Mesendoderm (in vitro differentiated cells): ENCODE measurements around the gene FOXE1.

ENCODE experiments used
- DNase-seq: peaks from one replicate; pipeline ENCODE4 v3.0.0; 2013
- H2AK5ac ChIP-seq: 2 replicates; pipeline ENCODE4 v1.6.1; 2013; ENCODE audit warnings: low read length, inconsistent platforms
- H2BK120ac ChIP-seq: 2 replicates; pipeline ENCODE4 v1.6.1; 2013; ENCODE audit warnings: low read depth, mild to moderate bottlenecking, low read length, moderate library complexity, mixed read lengths
- H2BK15ac ChIP-seq: replicated peaks from 2 replicates; pipeline ENCODE4 v1.6.1; 2013; ENCODE audit warnings: low read depth, mild to moderate bottlenecking, moderate library complexity
- H2BK5ac ChIP-seq: 2 replicates; pipeline ENCODE4 v1.6.1; 2013; ENCODE audit warnings: low read length, inconsistent platforms
- H3K18ac ChIP-seq: 2 replicates; pipeline ENCODE4 v1.6.1; 2013; ENCODE audit warnings: mild to moderate bottlenecking, low read length, mixed read lengths
- H3K23ac ChIP-seq: one replicate; pipeline ENCODE4 v1.6.1; 2013; ENCODE audit warnings: low read length
- H3K27ac ChIP-seq: 2 replicates; pipeline ENCODE4 v1.5.1; 2013; ENCODE audit warnings: low read depth, mild to moderate bottlenecking, inconsistent platforms, low read length, moderate library complexity
- H3K27me3 ChIP-seq: 2 replicates; pipeline ENCODE4 v1.6.1; 2013; ENCODE audit warnings: low read length, control low read depth, mild to moderate bottlenecking, inconsistent platforms; ENCODE audit not compliant: insufficient read depth, poor library complexity
- H3K36me3 ChIP-seq: 2 replicates; pipeline ENCODE4 v1.6.1; 2013; ENCODE audit warnings: low read length, inconsistent platforms; ENCODE audit not compliant: control insufficient read depth, insufficient read depth
- H3K4ac ChIP-seq: one replicate; pipeline ENCODE4 v1.6.1; 2013; ENCODE audit warnings: low read depth, mild to moderate bottlenecking, low read length, moderate library complexity
- H3K4me1 ChIP-seq: 2 replicates; pipeline ENCODE4 v1.6.1; 2013; ENCODE audit warnings: low read depth, low read length, inconsistent platforms; ENCODE audit not compliant: control insufficient read depth
- H3K4me2 ChIP-seq: 2 replicates; pipeline ENCODE4 v1.6.1; 2013; ENCODE audit warnings: low read length
- H3K4me3 ChIP-seq: 2 replicates; pipeline ENCODE4 v1.5.1; 2013; ENCODE audit warnings: mild to moderate bottlenecking, low read length
- H3K56ac ChIP-seq: one replicate; pipeline ENCODE4 v1.6.1; 2013; ENCODE audit warnings: low read length
- H3K79me1 ChIP-seq: 2 replicates; pipeline ENCODE4 v1.6.1; 2013; ENCODE audit warnings: low read length, inconsistent platforms
- H3K79me2 ChIP-seq: 2 replicates; pipeline ENCODE4 v1.6.1; 2013; ENCODE audit warnings: mild to moderate bottlenecking, low read length; ENCODE audit not compliant: control insufficient read depth, insufficient read depth
- H3K9ac ChIP-seq: 2 replicates; pipeline ENCODE4 v1.6.1; 2013; ENCODE audit warnings: low read length, inconsistent platforms
- H4K5ac ChIP-seq: one replicate; pipeline ENCODE4 v1.6.1; 2013; ENCODE audit warnings: low read length
- H4K8ac ChIP-seq: one replicate; pipeline ENCODE4 v1.6.1; 2013; ENCODE audit warnings: low read depth, mild to moderate bottlenecking, control low read depth, low read length, moderate library complexity
- WGBS: extraction: QIAGEN DNeasy Blood & Tissue Kit; methylation state at CpG from one replicate; pipeline ENCODE4 v1.1.7; 2013; ENCODE audit warnings: low lambda C conversion rate, missing lambda C conversion rate; ENCODE audit not compliant: insufficient coverage; ENCODE audit errors: extremely low coverage; 5-methylcytosine and 5-hydroxymethylcytosine counted together

FOXE1 gene

DNA sequence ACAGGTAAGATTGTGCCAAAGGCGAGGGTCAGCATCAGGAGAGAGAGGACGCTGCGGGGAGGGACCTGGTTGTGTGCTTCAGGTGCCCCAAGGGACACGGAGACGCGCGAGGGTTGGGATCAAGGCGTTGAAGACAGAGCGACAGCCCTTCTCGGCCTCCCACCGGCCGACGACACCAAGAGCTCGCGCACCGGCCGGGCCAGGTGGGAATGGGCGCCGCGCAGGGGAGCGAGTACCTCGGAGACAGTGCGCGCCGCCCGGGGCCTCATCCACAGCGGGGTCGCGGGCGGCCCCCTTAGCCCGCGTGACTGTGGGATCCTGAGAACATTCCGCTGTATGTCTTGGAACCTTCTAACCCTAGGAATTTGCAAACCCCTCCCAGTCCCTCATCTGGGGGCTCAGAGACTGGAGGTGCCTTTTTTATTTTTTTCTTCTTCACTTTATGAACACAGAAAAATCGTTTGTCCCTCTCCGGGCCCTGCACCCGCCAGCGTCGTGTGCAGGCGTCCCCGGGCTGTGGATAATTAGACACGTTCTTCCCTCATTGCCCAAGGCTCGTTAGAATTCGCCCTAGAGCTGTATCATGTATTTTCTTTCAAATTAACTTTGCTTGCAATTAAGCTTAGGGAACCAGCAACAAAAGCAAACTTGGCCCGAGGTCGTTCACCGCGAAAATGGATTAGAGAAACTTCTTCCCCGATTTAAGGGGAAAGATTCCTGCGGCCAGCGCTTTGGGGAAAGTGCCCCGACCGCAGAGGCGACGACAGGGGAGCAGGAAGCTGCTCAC lies 4.8 kb downstream of the FOXE1 start:
- no peak overlapping the region for H2BK5ac ChIP-seq
- DNase-seq = no peak
- no peaks in the 10 kb centered on the region for H3K36me3 ChIP-seq

DNA sequence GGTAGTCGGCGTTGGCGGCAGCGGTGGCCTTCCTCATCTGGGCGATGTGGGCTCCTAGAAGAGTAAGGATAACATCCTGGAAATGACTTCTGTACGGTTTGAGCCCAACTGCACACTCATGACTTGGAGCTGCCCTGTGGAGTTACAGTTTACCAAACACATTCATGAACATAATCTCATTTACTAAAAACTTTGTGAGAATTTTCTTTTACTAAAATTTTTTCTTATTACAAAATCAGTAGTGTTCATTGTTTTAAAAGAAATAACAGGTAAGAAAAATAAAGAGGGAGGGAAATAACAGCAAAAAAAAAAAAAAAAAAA lies 5.3 kb downstream of the FOXE1 start:
- Histone ChIP-seq H3K56ac (no peak overlapping the region), H3K4me3 (no peak overlapping the region), H3K4me2 (no peak overlapping the region), H4K8ac (no peak overlapping the region), H3K36me3 (no peaks in the 10 kb centered on the region), H4K5ac (no peak overlapping the region), H3K79me2 (no peaks in the 10 kb centered on the region), H3K23ac (no peak overlapping the region), H3K4ac (no peak overlapping the region), H3K18ac (no peak overlapping the region), H2BK120ac (no peak overlapping the region), H3K27me3 (peaks cover 74% of the 10 kb centered on the region), H3K27ac (no peak overlapping the region), H3K9ac (no peak overlapping the region), H2BK5ac (no peak overlapping the region), H2AK5ac (no peak overlapping the region), H3K79me1 (no peaks in the 10 kb centered on the region), H2BK15ac (no peak overlapping the region), H3K4me1 (no peaks in the 10 kb centered on the region)
- DNase-seq = no peak
- no CpG with 5 or more reads among the region's 6 CpGs for WGBS

More for the DNA sequence above, 4.8 kb downstream of the FOXE1 start:
- H3K4me3 ChIP-seq = no peak overlapping the region
- no peak overlapping the region for H3K18ac ChIP-seq
- H3K27ac ChIP-seq = no peak overlapping the region
- no peak overlapping the region for H2BK120ac ChIP-seq
- H3K4me2 ChIP-seq = peak overlapping the region; percentile 50
- H4K5ac ChIP-seq = no peak overlapping the region
- H3K56ac ChIP-seq = no peak overlapping the region
- no peak overlapping the region for H4K8ac ChIP-seq
- no peak overlapping the region for H3K9ac ChIP-seq
- WGBS = no CpG with 5 or more reads among the region's 54 CpGs
- no peaks in the 10 kb centered on the region for H3K79me1 ChIP-seq
- no peaks in the 10 kb centered on the region for H3K4me1 ChIP-seq
- peak overlapping the region; percentile 66 for H3K23ac ChIP-seq
- no peak overlapping the region for H3K4ac ChIP-seq
- no peaks in the 10 kb centered on the region for H3K79me2 ChIP-seq
- no peak overlapping the region for H2AK5ac ChIP-seq
- H3K27me3 ChIP-seq = peaks cover 79% of the 10 kb centered on the region
- H2BK15ac ChIP-seq = no peak overlapping the region

DNA sequence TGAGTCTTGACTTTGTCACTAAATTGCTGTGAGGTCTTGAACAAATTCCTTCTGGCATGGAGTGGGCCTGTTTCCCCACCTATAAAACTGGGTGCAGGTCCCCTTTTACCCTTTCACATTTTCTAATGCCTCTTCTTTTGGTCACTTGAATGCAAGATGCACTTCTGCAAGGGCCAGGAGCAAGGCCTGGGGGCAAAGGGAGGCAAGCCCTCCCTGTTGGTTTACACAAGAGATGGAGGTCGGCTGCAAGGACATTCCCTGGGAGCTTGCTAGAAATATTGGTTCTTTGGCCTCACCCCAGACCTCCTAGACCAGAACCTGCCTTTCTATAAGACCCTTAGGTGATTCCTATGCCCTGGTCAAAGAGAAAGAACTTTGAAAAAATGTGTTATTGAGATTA lies 5.8 kb downstream of the FOXE1 start:
- Histone ChIP-seq H4K5ac (no peak overlapping the region), H3K36me3 (no peaks in the 10 kb centered on the region), H2BK120ac (no peak overlapping the region), H3K79me1 (no peaks in the 10 kb centered on the region), H4K8ac (no peak overlapping the region), H2BK5ac (no peak overlapping the region), H3K56ac (no peak overlapping the region), H3K27me3 (peaks cover 71% of the 10 kb centered on the region), H3K18ac (no peak overlapping the region), H3K4ac (no peak overlapping the region), H3K79me2 (no peaks in the 10 kb centered on the region), H3K4me1 (no peaks in the 10 kb centered on the region), H2AK5ac (no peak overlapping the region), H3K9ac (no peak overlapping the region), H3K4me3 (no peak overlapping the region), H3K27ac (no peak overlapping the region), H3K23ac (no peak overlapping the region), H2BK15ac (no peak overlapping the region), H3K4me2 (no peak overlapping the region)
- no CpG with 5 or more reads among the region's 1 CpG for WGBS
- DNase-seq = no peak

GRCh38 chr9:97859346-97859745 lies 6.3 kb downstream of the FOXE1 start:
- H2BK120ac ChIP-seq = no peak overlapping the region
- H3K23ac ChIP-seq = no peak overlapping the region
- H3K18ac ChIP-seq = no peak overlapping the region
- no peaks in the 10 kb centered on the region for H3K79me1 ChIP-seq
- no peaks in the 10 kb centered on the region for H3K36me3 ChIP-seq
- H2BK15ac ChIP-seq = no peak overlapping the region
- H4K5ac ChIP-seq = no peak overlapping the region
- no peak overlapping the region for H3K9ac ChIP-seq
- H3K56ac ChIP-seq = no peak overlapping the region
- no peak overlapping the region for H2BK5ac ChIP-seq
- H3K79me2 ChIP-seq = no peaks in the 10 kb centered on the region
- H3K27me3 ChIP-seq = peaks cover 67% of the 10 kb centered on the region
- no peak overlapping the region for H3K27ac ChIP-seq
- no peaks in the 10 kb centered on the region for H3K4me1 ChIP-seq
- H2AK5ac ChIP-seq = no peak overlapping the region
- no CpG with 5 or more reads among the region's 2 CpGs for WGBS
- no peak overlapping the region for H3K4ac ChIP-seq
- no peak overlapping the region for H4K8ac ChIP-seq
- H3K4me2 ChIP-seq = no peak overlapping the region
- H3K4me3 ChIP-seq = no peak overlapping the region
- DNase-seq = no peak

DNA sequence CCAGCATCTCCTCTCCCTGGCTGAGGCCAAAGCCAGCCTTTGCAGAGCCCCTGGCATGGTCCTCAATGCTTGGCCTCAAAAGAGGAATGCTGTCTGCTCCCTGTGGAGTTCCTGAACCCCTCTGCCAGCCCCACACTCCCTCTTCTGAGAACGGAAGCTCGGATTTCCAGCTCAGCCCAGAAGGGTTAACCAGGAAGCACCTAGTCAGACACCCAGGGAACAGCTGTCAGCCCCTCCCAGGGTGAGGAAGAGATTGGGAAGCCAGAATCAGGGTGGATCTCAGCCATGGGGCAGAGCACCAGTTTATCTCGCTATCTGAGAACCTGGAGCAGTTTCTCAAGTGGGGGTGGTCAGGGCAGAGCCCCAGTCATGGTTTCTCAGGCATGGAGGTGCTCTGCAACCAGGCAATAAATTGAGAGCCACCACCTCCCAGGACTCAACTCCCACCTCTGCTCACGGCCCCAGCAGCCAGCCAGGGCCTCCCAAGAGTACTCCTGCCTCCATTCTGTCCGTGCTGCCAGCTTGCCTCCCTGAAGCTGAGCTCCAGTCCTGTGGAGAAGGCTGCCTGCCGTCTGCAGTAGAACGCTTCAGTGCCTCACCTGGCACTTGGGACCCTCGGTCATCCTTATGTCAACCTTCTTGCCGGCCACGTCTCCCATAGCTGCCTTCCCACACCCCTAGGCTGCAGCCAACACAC lies 7.6 kb downstream of the FOXE1 start:
- Histone ChIP-seq H3K79me1 (no peaks in the 10 kb centered on the region), H2BK5ac (no peak overlapping the region), H3K4ac (no peak overlapping the region), H3K23ac (no peak overlapping the region), H3K4me3 (no peak overlapping the region), H2BK15ac (no peak overlapping the region), H3K4me1 (no peaks in the 10 kb centered on the region), H4K8ac (no peak overlapping the region), H3K18ac (no peak overlapping the region), H4K5ac (no peak overlapping the region), H3K9ac (no peak overlapping the region), H3K36me3 (no peaks in the 10 kb centered on the region), H3K4me2 (no peak overlapping the region), H2AK5ac (no peak overlapping the region), H2BK120ac (no peak overlapping the region), H3K27ac (no peak overlapping the region), H3K56ac (no peak overlapping the region), H3K27me3 (peaks cover 54% of the 10 kb centered on the region), H3K79me2 (no peaks in the 10 kb centered on the region)
- DNase-seq = no peak
- WGBS = no CpG with 5 or more reads among the region's 10 CpGs

GRCh38 chr9:97861148-97861475 lies 8.1 kb downstream of the FOXE1 start:
- Histone ChIP-seq H3K4me1 (no peaks in the 10 kb centered on the region), H2BK120ac (no peak overlapping the region), H3K4ac (no peak overlapping the region), H3K18ac (no peak overlapping the region), H3K79me1 (no peaks in the 10 kb centered on the region), H2BK5ac (no peak overlapping the region), H3K4me3 (no peak overlapping the region), H3K23ac (no peak overlapping the region), H2AK5ac (no peak overlapping the region), H3K36me3 (no peaks in the 10 kb centered on the region), H3K56ac (no peak overlapping the region), H3K9ac (no peak overlapping the region), H2BK15ac (no peak overlapping the region), H3K27me3 (peaks cover 49% of the 10 kb centered on the region), H3K4me2 (no peak overlapping the region), H3K27ac (no peak overlapping the region), H3K79me2 (no peaks in the 10 kb centered on the region), H4K8ac (no peak overlapping the region), H4K5ac (no peak overlapping the region)
- DNase-seq = no peak
- no CpG with 5 or more reads among the region's 5 CpGs for WGBS
